DMS153 (cell line): ENCODE data around the gene CSAD.
"Not testable (repeated sequence)": the region's sequence is repeated elsewhere in the genome, so short reads cannot be mapped to it uniquely, and the experiment has no call there.

ENCODE experiments used
- DNase-seq: peaks from one replicate; lab custom pipeline; 2025; lab: John Stamatoyannopoulos, UW

The CSAD gene

DNA sequence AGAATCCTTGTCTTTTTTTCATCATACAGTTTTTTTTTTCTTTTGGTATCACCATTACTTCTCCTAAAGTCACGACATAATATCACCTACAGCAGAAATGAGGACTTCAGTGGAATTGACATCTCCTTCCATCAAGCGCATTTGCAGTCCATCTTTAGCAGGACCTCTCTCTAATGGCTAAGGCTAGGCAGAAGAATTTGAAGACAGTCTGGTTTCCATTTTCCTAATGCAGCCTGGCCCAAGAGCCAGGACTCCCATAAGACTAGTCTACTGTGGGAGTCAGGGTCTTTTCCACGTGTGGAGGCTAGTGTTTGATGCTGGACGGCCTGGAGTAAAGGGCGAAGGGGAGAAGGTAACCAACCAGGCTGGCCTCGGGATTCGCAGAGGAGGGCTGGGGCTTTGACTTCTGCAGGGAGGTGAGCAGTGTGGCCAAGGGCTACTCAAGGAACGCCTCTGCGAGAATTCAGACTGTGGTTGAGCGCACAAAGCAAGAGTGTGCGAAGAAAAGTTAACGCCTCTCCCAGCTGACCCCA is 972 bp downstream of the CSAD start:
- DNase-seq: no peak

DNA sequence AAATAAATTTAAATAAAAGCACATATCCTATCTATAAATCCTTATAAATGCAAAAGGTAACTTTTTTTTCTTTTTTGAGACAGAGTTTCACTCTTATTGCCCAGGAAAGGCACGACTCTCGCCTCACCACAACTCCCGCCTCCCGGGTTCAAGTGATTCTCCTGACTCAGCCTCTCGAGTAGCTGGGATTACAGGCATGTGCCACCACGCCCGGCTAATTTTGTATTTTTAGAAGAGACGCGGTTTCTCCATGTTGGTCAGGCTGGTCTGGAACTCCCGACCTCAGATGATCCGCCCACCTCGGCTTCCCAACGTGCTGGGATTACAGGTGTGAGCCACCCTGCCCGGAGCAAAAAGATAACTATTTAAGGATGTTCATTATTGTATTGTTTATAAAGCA is 1.9 kb downstream of the CSAD start:
- not testable (repeated sequence) for DNase-seq

DNA sequence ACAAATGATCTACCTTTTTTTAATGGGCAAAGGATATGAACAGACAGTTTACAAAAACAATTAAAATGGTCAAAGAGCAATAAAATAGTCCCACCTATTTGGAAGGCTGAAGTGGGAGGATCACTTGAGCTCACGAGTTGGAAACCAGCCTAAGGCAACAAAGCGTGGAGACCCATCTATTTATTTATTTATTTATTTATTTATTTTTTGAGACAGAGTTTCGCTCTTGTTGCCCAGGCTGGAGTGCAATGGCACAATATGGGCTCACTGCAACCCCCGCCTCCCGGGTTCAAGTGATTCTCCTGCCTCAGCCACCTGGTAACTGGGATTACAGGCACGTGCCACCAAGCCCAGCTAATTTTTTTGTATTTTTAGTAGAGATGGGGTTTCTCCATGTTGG is 3.3 kb downstream of the CSAD start:
- DNase-seq: peak; percentile 26

DNA sequence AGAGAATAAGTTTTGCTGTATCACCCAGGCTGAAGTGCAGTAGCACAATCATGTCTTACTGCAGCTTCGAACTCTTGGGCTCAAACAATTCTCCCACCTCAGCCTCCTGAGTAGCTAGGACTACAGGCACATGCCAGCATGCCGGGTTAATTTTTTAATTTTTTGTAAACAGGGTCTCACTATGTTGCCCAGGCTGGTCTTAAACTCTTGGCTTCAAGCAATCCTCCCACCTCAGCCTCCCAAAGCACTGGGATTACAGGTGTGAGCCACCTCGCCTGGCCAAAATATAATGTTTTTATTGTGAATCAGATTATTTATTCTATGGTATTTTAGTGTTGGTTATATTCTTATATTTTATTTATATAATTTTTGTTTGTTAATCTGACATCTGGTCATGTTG is 4.0 kb downstream of the CSAD start:
- DNase-seq: no peak

DNA sequence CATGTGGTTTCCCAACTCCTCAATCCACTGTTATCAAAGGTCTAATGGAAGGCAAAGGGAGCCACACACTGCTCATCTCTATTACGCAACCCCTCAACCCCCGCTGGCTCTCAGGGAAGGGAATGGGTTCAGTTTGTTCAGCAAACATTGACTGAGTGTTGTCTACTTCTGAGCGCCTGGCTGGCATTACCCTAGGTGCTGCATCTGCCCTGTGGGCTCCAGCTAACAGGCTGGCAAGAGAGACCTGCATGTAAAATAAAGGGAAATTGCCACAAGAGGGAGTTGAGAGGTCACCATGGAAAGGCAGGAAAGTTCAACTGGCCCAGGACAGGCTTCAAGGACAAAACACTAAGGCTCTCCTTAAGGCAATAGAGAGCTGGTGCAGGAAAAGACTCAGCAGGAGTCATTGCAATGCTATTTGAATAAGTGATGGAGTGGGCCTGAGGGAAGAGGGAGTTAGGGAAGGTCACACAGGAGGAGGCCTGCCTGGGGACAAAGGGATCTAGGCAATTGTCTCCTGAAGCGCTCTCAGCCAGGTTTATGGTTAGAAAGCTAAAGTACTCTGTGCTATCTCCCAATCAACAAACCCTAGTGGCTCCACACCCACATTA is 5.7 kb downstream of the CSAD start:
- DNase-seq: peak; percentile 90

DNA sequence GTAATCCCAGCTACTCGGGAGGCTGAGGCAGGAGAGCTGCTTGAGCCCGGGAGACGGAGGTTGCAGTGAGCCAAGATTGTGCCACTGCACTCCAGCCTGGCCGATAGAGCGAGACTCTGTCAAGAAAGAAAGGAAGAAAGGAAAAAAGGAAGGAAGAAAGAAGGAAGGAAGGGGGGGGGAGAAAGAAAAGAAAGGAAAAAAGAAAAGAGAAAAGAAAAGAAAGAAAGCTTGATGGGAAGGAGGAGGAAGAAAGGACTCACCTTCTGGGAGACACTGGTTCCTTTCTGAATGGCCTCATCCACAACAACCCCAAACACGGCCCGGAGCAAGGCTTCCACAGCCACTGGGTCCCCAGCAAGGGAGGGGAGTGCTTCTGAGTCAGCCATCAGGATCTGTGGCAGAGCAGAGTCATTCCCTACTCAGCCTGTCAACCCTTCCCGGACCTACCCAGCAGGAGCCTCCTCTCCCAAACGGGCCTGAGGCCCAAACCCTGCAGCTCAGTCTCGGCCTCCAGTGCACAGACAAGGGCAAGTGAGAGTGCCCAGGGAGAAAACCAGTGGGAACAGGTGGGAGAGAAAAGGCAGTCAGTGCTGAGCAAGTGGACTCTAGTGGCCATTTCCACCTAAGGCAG is 7.5 kb downstream of the CSAD start:
- DNase-seq: no peak

DNA sequence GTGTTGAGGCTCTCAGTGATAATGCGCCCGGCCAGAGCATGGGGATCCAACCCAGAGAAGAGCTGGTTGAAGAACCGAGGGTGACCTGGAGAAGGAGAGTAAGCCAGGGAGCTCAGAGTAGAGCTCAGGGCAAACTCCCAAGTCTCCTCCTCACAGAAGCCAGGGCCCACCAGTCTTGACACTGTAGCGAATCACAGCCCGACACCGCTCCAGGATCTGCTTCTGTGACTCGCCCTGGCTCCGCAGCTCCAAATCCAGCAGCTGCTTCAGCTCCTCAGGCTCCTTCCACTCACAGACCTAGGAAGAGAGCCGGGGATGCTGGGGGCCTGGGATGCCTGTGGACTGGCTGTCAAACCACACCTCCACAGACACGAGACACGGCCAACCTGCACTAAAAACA is 8.4 kb downstream of the CSAD start:
- DNase-seq: no peak

DNA sequence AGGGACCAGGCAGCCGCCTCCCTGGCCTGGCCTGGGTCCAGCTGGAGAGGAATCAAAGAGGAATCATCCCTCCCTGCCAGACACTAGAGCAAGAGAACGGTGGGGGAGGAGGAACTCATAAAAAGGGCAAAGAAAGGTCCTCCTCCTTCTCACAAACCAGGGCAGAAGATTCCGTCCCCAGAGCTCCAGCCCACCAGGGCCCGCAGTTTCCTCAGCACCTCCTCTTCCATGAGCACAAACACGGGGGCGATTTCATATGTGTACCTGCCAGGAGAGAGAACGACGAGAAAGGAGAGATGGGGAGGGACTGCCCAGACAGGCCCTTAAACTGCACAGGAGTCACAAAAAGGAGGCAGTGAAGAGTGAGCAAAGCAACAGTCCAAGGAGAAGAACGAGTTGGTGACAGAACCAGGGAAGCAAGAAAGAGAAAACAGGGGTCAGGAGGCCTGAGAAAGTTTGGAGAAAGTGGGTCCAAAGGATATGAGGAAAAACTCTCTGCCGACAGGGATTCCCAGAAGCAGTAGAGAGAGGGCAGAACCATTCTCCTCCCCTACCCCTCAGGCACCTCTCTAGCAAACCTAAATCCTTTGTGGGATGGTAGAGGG is 8.9 kb downstream of the CSAD start:
- no peak for DNase-seq

DNA sequence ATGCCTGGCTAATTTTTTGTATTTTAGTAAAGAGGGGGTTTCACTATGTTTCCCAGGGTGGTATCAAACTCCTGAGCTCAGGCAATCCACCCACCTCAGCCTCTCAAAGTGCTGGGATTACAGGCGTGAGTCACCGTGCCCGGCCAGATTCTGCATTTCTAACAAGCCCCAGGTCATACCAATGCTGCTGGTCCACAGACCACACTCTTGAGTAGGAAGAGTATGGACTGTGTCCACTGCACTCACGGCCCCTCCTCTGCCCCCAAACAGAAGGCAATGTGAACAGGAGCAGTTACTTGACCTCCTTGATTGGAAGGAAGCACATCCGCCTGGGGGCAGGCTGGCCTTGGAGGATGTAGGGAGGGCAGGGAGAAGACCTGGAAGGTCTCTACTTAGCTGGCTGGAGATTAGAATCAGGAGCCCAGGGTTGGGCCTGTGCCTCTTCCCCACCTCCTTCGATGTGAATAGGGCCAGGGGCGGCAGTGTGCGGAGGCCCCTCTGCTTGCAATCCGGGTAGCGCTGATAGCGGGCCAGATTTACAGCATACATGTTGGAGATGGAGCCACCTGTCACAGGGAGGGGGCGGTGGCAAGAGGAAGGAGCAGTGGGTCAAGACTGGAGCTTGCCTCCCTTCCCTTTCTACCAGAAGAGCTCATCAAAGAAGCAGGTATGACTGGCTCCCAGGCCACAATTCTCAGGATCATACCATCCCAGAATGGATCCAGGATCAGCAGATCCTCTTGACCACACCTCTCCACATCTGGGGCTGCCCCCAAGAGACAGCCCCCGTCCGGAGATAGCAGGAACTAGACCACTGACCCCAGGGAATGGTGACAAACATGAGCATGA is 9.6 kb downstream of the CSAD start:
- DNase-seq: no peak

DNA sequence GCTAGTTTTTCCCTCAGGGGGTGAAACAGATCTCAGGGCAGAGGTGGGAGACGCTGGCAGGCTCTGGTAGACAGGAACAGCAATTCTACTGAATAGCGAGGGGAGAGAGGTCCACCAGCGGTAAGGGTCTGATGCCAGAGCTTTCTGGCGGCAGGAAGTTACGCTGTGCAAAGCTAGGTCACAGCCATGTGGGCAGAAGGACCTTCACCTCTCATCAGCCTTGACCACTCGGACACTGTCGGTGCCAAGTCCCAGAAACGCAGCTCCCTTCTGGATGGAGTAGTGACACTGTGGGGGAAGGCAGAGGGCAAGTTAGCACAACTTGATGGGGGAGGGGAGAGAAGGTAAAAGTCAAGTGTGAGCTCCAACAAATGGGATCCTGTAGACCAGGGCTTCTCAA is 10.5 kb downstream of the CSAD start:
- DNase-seq: no peak

DNA sequence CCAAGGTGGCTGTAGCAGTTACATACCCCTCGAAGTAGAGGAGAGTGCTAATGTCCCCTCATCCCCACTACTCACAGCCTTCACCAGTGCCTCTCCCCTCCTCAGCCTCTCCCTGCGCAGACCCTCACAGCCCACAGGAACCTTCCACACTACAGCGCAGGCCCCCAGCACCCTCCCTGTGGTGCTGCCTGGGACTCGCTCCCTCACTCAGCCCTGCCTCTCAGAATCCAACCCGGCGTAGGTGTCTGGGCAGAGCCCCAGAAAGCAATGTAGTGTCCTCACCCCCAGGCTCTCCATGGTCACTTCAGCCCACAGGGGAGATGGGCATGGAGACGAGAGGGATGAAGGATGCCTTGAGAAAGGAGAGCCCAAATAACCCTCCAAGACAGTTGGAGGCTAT is 11.1 kb downstream of the CSAD start:
- no peak for DNase-seq

DNA sequence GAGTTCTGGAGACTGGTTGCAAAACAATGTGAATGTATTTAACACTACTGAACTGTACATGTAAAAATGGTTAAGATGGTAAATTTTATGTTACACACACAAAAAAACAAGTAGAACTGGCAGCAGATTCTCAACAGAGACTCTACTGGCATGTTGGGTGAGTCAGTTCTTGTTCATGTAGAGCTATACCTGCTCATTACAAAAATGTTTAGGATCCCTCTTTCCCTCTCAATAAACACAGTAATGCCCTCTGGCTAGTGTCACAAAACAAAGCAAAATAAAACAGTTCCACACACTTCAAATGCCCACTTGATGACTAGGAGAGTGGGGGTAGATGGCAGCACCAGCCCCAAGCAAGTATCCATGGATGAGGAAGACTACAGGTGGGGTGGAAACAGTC is 13.9 kb downstream of the CSAD start:
- DNase-seq: no peak

DNA sequence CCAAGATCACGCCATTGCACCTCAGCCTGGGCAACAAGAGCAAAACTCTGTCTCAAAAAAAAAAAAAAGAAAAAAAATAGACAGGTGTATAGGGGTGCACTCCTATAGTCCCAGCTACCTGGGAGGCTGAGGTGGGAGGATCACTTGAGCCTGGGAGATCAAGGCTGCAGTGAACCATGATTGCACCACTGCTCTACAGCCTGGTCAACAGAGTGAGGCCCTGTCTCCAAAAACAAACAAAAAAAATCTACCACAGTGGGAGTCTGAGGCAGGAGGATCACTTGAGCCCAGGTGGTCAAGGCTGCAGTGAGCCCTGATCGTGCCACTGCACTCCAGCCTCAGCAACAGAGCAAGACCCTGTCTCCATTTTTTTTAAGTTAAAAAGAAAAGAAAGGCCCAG is 17.7 kb downstream of the CSAD start:
- DNase-seq: not testable (repeated sequence)

DNA sequence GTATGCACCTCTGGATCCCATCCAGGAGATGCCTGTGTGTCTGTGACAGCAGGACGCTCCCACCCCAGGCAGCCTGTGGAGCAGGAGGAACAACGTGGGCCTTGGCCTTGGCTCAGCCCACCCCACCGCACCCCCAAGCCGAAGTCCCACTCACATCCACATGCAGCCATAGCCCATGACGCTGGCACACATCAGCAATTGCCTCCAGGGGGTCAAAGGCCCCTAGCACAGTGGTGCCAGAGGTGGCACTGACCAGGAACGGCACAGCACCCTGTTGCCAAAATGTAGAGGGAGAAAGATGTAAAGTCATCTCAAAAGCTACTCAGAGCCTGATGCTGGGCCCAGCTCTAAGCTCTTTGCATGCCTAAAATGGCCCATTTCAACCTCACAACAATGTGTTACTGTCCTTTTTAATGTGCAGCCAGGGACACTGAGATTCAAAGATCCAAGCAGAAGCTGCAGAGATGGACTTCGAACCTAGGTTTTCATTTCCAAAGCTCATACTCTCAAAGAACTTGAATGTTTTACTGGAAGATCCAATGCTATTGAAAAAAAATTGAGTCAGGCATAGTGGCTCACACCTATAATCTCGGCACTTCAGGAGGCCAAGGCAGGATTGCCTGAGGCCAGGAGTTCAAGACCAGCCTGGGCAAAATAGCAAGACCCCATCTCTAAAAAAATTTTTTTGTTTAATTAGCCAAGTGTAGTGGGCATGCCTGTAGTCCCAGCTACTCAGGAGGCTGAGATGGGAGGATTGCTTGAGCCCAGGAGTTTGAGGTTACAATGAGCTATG is 19.4 kb downstream of the CSAD start:
- no peak for DNase-seq

DNA sequence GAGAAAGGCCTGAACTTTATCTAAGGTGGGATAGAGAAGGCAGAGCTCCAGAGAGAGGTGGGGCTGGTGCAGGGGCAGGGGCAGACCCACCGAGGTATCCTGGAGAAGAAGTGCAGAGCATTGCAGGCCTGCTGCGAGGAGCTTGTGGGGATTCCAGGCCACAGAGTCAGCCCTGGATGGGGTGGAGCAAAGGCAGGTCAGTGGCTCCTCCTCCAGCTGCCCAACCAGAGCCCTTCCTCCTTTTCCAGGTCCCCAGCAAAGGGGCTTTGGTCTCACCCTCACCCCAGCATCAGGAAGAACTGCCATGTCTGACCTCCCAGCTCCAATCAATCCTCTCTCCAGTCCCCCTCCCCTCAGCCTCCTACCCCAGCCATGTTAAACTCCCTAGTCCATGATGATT is 20.1 kb downstream of the CSAD start:
- no peak for DNase-seq

DNA sequence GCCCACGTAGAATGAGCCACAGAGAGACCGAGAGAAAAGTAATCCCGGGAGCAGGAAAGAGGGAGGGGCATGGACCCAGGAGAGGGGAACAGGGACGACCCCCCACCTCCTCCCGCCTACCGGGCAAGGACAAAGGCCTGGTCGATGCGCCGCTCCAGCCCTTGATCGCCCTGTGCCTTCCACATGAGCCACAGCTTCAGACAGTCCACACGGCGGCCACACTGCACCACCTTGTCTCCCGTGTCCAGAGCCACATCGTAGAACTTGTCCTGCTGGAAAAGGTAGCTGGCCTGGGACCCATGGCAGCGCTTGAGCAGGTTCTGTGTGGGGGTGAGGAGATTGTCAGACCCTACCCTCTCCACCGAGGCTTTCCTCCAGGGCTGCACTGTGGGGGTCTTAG is 20.7 kb downstream of the CSAD start:
- no peak for DNase-seq

DNA sequence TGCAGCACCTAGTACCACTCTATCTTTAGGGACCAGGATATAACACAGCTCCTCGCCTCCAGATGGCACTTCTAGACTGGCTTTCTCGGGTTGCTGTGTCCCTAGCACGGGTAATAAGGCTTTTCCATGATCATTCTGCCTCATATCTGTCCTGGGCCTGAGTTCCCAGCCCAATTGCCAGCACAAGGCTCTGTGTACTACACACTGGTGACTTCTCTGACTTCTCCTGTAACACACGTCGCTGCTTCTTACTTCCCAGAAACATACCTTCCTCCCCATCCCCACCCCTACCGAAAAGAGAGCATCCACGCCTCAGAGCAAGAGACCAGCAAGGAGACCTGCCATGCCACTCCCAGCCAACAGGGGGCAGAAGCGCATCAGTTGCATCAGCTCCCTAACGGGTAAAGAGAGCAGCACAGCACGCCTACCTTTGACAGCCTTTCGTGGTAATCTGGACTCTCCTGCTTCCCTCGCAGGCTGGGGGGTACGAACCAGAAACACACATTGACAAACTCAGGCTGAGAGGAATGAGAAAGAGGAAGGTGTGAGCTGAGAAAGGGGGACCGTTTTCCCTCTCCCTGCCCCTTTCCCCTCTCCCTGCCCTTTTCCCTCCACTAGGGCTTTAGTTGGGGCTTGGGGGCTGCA is 21.4 kb downstream of the CSAD start:
- peak; percentile 72 for DNase-seq

DNA sequence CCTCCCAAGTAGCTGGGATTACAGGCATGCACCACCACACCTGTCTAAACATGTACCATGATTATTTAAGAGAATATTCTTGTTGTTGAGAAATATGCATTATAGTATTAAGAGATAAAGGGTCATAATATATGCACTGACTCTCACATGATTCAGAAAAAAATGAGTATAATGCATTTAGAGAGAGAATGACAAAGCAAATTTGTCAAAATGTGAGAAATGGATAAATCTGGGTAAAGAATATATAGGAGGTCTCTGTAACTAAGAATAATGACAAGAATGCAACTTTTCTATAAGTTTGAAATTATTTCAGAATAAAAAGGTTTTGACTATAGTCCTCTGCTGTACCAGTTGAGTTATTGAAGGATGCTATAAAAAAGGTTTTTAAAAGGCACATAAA is 28.3 kb downstream of the CSAD start:
- DNase-seq: no peak

DNA sequence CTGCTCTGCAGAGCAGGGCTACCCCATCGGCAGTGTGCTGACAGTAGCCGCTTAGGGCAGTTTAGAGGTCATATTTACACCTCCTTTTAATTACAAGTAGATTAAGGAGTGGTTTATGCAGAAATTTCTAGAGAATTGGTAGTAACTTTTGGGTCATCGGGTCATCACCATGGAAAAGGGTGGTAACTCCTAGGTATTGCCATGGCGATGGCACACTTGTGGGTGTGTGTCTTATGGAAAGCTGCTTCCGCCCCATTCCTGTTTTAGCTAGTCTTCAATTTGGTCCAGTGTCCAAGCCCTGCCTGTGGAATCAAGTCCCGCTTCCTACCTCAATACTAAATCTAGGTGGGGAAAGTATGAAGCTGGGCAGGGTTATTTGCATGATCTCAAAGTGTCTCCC is 29.7 kb downstream of the CSAD start:
- no peak for DNase-seq

DNA sequence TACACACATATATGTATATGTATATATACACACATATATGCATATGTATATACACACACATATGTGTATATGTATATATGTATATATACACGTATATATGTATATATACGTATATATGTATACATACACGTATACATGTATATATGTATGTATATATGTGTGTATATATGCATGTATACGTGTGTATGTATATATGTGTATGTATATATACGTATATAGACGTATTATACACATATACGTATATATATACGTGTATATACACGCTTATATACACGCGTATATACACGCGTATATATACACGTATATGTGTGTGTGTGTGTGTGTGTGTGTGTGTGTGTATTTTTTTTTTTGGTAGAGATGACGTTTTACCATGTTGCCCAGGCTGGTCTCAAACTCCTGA is 33.1 kb downstream of the CSAD start:
- no peak for DNase-seq

DNA sequence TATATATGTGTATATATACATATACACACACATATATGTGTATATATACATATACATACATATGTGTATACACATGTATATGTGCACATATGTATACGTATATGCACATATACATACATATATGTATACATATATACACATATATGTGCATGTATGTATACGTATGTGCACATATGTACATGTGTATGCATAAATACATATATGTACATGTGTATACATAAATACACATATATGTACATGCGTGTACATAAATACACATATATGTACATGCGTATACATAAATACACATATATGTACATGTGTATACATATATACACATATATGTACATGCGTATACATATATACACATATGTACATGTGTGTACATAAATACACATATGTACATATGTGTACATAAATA is 33.5 kb downstream of the CSAD start:
- no peak for DNase-seq
